ENCODE data around the gene AMY2B. TPM values are rescaled to one million over a fixed set of nuclear protein-coding genes. Genes with fewer than 3 reads are reported as not detected.

AMY2B gene
- total RNA-seq, 1 donor from 2014 or later: 2.4 TPM

Other genes with a start within 250 kb of the AMY2B start
- 9.9 to 17.6 TPM (median 10.6 TPM) in 3 replicates for gene RNPC3, start 45.9 kb upstream of the AMY2B start, total RNA-seq
- gene AMY2A, start 45.8 kb downstream of the AMY2B start, total RNA-seq: not detected in 3 replicates
- not detected in 3 replicates for gene AMY1A, start 84.2 kb downstream of the AMY2B start, total RNA-seq
- not detected in 3 replicates for gene AMY1B, start 124.6 kb downstream of the AMY2B start, total RNA-seq
- gene AMY1C, start 178.3 kb downstream of the AMY2B start, total RNA-seq: not detected in 3 replicates

Measured in chondrocyte (in vitro differentiated cells).